Skeletal muscle tissue (tissue), 4 donors: ENCODE measurements around the gene EPHB1. TPM values are rescaled to one million over a fixed set of nuclear protein-coding genes. Genes with fewer than 3 reads are reported as not detected.

Experiments used
- H3K27ac ChIP-seq: one replicate; pipeline ENCODE4 v1.7.0; 2013; ENCODE audit warnings: mild to moderate bottlenecking, low read depth, low read length, inconsistent platforms
- H3K27me3 ChIP-seq, 3 donors: one replicate each; pipeline ENCODE4 v1.7.0; 2013; ENCODE audit warnings: low read length in 3 of 3; ENCODE audit not compliant: control insufficient read depth in 3 of 3, insufficient read depth in 3 of 3
- H3K36me3 ChIP-seq, 3 donors: one replicate each; pipeline ENCODE4 v1.7.0; 2013; ENCODE audit warnings: low read length in 3 of 3; ENCODE audit not compliant: control insufficient read depth in 3 of 3, insufficient read depth in 3 of 3
- H3K4me1 ChIP-seq, 3 donors: one replicate each; pipeline ENCODE4 v1.7.0; 2013; ENCODE audit warnings: low read length in 3 of 3, mild to moderate bottlenecking in 3 of 3; ENCODE audit not compliant: control insufficient read depth in 3 of 3, insufficient read depth in 3 of 3
- H3K4me3 ChIP-seq, 3 donors: one replicate each; pipeline ENCODE4 v1.7.0; 2013; ENCODE audit warnings: low read length in 3 of 3
- H3K9ac ChIP-seq, 3 donors: one replicate each; pipeline ENCODE4 v1.7.0; 2013; ENCODE audit warnings: low read length in 3 of 3, mild to moderate bottlenecking in 3 of 3, moderate library complexity in 2 of 3, low read depth in 1 of 3
- H3K9me3 ChIP-seq, 3 donors: one replicate each; pipeline ENCODE4 v1.7.0; 2013; ENCODE audit warnings: low read length in 3 of 3; ENCODE audit not compliant: control insufficient read depth in 3 of 3
- total RNA-seq: library from RNA; depleted of rRNA; stranded (reverse); fragments of >200 nt; gene quantifications from one replicate; pipeline ENCODE4 v1.2.3, GENCODE V29; 2014
- donor health status: Osteomylitis.

The EPHB1 gene
- total RNA-seq, 1 donor from 2014 or later = 5.7 TPM

- no peak overlapping the region for H3K27ac ChIP-seq
- peaks cover 24 to 33% (median 31%) of the 10 kb centered on the region in 3 donors for H3K4me1 ChIP-seq
- H3K9ac ChIP-seq = no peak overlapping the region
- H3K4me3 ChIP-seq = no peak overlapping the region
- H3K9me3 ChIP-seq = no peaks in the 10 kb centered on the region
- no peaks in the 10 kb centered on the region for H3K36me3 ChIP-seq
- H3K27me3 ChIP-seq = no peaks in the 10 kb centered on the region
Measured at GRCh38 chr3:134755821-134756220, 39.2 kb upstream of the EPHB1 start.

- H3K9ac ChIP-seq = no peak overlapping the region
- H3K27ac ChIP-seq = no peak overlapping the region
- peaks cover 17 to 30% (median 26%) of the 10 kb centered on the region in 3 donors for H3K4me1 ChIP-seq
- H3K4me3 ChIP-seq = no peak overlapping the region
- H3K27me3 ChIP-seq = no peaks in the 10 kb centered on the region
- H3K9me3 ChIP-seq = no peaks in the 10 kb centered on the region
- H3K36me3 ChIP-seq = no peaks in the 10 kb centered on the region
Measured at GRCh38 chr3:134757549-134758069, 37.5 kb upstream of the EPHB1 start.

- H3K27me3 ChIP-seq = no peaks in the 10 kb centered on the region
- H3K36me3 ChIP-seq = no peaks in the 10 kb centered on the region
- H3K9ac ChIP-seq = no peak overlapping the region
- H3K27ac ChIP-seq = no peak overlapping the region
- H3K4me3 ChIP-seq = no peak overlapping the region
- no peaks in the 10 kb centered on the region for H3K9me3 ChIP-seq
- peaks cover 0 to 6% (median 3%) of the 10 kb centered on the region in 3 donors for H3K4me1 ChIP-seq
Measured at GRCh38 chr3:134761213-134761612, 33.8 kb upstream of the EPHB1 start.

- H3K27me3 ChIP-seq = no peaks in the 10 kb centered on the region
- H3K36me3 ChIP-seq = no peaks in the 10 kb centered on the region
- H3K9ac ChIP-seq = no peak overlapping the region
- H3K4me1 ChIP-seq = peaks cover 0 to 6% (median 3%) of the 10 kb centered on the region in 3 donors
- H3K4me3 ChIP-seq = no peak overlapping the region
- H3K9me3 ChIP-seq = no peaks in the 10 kb centered on the region
- no peak overlapping the region for H3K27ac ChIP-seq
Measured at GRCh38 chr3:134762016-134762415, 33.0 kb upstream of the EPHB1 start.

- Histone ChIP-seq H3K4me3 (no peak overlapping the region), H3K36me3 (no peaks in the 10 kb centered on the region), H3K4me1 (peaks cover 0 to 6% (median 3%) of the 10 kb centered on the region in 3 donors), H3K9me3 (no peaks in the 10 kb centered on the region), H3K27ac (no peak overlapping the region), H3K9ac (no peak overlapping the region), H3K27me3 (no peaks in the 10 kb centered on the region)
Measured at GRCh38 chr3:134765468-134765867, 29.6 kb upstream of the EPHB1 start.

- H3K4me3 ChIP-seq = no peak overlapping the region
- H3K9ac ChIP-seq = no peak overlapping the region
- H3K9me3 ChIP-seq = no peaks in the 10 kb centered on the region
Measured at GRCh38 chr3:134766290-134766689, 28.8 kb upstream of the EPHB1 start.

GRCh38 chr3:134768116-134768515 is 26.9 kb upstream of the EPHB1 start:
- Histone ChIP-seq H3K4me3 (no peak overlapping the region), H3K9me3 (no peaks in the 10 kb centered on the region), H3K27ac (no peak overlapping the region), H3K27me3 (no peaks in the 10 kb centered on the region), H3K9ac (no peak overlapping the region), H3K4me1 (peaks cover 8 to 18% (median 9%) of the 10 kb centered on the region in 3 donors), H3K36me3 (no peaks in the 10 kb centered on the region)

More at GRCh38 chr3:134766290-134766689, 28.8 kb upstream of the EPHB1 start:
- Histone ChIP-seq H3K27ac (no peak overlapping the region), H3K4me1 (peaks cover 0 to 4% (median 2%) of the 10 kb centered on the region in 3 donors), H3K27me3 (no peaks in the 10 kb centered on the region), H3K36me3 (no peaks in the 10 kb centered on the region)

GRCh38 chr3:134768837-134769236 is 26.2 kb upstream of the EPHB1 start:
- H3K27ac ChIP-seq = no peak overlapping the region
- no peaks in the 10 kb centered on the region for H3K27me3 ChIP-seq
- H3K36me3 ChIP-seq = no peaks in the 10 kb centered on the region
- no peaks in the 10 kb centered on the region for H3K9me3 ChIP-seq
- peaks cover 8 to 20% (median 11%) of the 10 kb centered on the region in 3 donors for H3K4me1 ChIP-seq
- no peak overlapping the region for H3K9ac ChIP-seq
- H3K4me3 ChIP-seq = no peak overlapping the region

- Histone ChIP-seq H3K27ac (no peak overlapping the region), H3K27me3 (no peaks in the 10 kb centered on the region), H3K4me3 (no peak overlapping the region), H3K36me3 (no peaks in the 10 kb centered on the region), H3K4me1 (peaks cover 8 to 20% (median 11%) of the 10 kb centered on the region in 3 donors), H3K9ac (no peak overlapping the region), H3K9me3 (no peaks in the 10 kb centered on the region)
Measured at GRCh38 chr3:134769287-134769868, 25.7 kb upstream of the EPHB1 start.

- Histone ChIP-seq H3K4me1 (peaks cover 8 to 20% (median 11%) of the 10 kb centered on the region in 3 donors), H3K9ac (no peak overlapping the region), H3K9me3 (no peaks in the 10 kb centered on the region), H3K27me3 (no peaks in the 10 kb centered on the region), H3K27ac (no peak overlapping the region), H3K36me3 (no peaks in the 10 kb centered on the region), H3K4me3 (no peak overlapping the region)
Measured at GRCh38 chr3:134772011-134772410, 23.0 kb upstream of the EPHB1 start.
